ENCODE measurements around the gene RPP25L. TPM values are rescaled to one million over a fixed set of nuclear protein-coding genes. Genes with fewer than 3 reads are reported as not detected.

The RPP25L gene
- total RNA-seq, 1 donor from 2014 or later: 25.6 TPM

- Histone ChIP-seq H3K4me1 (ENCODE audit: control insufficient read depth in 3 of 3, insufficient read depth in 3 of 3, low read length in 3 of 3) (peaks cover 28 to 34% (median 29%) of the 10 kb centered on the region in 3 donors), H3K27me3 (ENCODE audit: control insufficient read depth in 3 of 3, insufficient read depth in 3 of 3, low read length in 3 of 3) (no peaks in the 10 kb centered on the region), H3K27ac (ENCODE audit: low read depth, low read length) (peak overlapping the region; percentile 88), H3K4me3 (ENCODE audit: low read length in 3 of 3) (peak overlapping the region; percentile 72 to 93 (median 82)), H3K9ac (ENCODE audit: low read depth in 1 of 3, low read length in 3 of 3) (peak overlapping the region in 2 of 3 donors; percentile 95 to 98), H3K9me3 (ENCODE audit: control insufficient read depth in 3 of 3, low read length in 3 of 3) (no peaks in the 10 kb centered on the region), H3K36me3 (ENCODE audit: control insufficient read depth in 3 of 3, insufficient read depth in 3 of 3, low read length in 3 of 3) (peaks cover 30 to 46% (median 43%) of the 10 kb centered on the region in 3 donors)
These were observed 992 bp upstream of the RPP25L start for GRCh38 chr9:34612788-34613390.

- no peaks in the 10 kb centered on the region for H3K27me3 ChIP-seq (ENCODE audit: control insufficient read depth in 3 of 3, insufficient read depth in 3 of 3, low read length in 3 of 3)
- no peaks in the 10 kb centered on the region for H3K9me3 ChIP-seq (ENCODE audit: control insufficient read depth in 3 of 3, low read length in 3 of 3)
- H3K27ac ChIP-seq (ENCODE audit: low read depth, low read length): peak overlapping the region; percentile 88
- peaks cover 28 to 34% (median 29%) of the 10 kb centered on the region in 3 donors for H3K4me1 ChIP-seq (ENCODE audit: control insufficient read depth in 3 of 3, insufficient read depth in 3 of 3, low read length in 3 of 3)
- H3K36me3 ChIP-seq (ENCODE audit: control insufficient read depth in 3 of 3, insufficient read depth in 3 of 3, low read length in 3 of 3): peaks cover 15 to 31% (median 27%) of the 10 kb centered on the region in 3 donors
- peak overlapping the region; percentile 93 to 98 (median 95) for H3K9ac ChIP-seq (ENCODE audit: low read depth in 1 of 3, low read length in 3 of 3)
- peak overlapping the region; percentile 90 to 94 (median 93) for H3K4me3 ChIP-seq (ENCODE audit: low read length in 3 of 3)
These were observed 566 bp downstream of the RPP25L start for GRCh38 chr9:34611251-34611810.

GRCh38 chr9:34610434-34611206 lies 1.3 kb downstream of the RPP25L start:
- Histone ChIP-seq H3K9me3 (ENCODE audit: control insufficient read depth in 3 of 3, low read length in 3 of 3) (no peaks in the 10 kb centered on the region), H3K4me3 (ENCODE audit: low read length in 3 of 3) (peak overlapping the region; percentile 90 to 94 (median 93)), H3K27me3 (ENCODE audit: control insufficient read depth in 3 of 3, insufficient read depth in 3 of 3, low read length in 3 of 3) (no peaks in the 10 kb centered on the region), H3K36me3 (ENCODE audit: control insufficient read depth in 3 of 3, insufficient read depth in 3 of 3, low read length in 3 of 3) (peaks cover 8 to 25% (median 20%) of the 10 kb centered on the region in 3 donors), H3K4me1 (ENCODE audit: control insufficient read depth in 3 of 3, insufficient read depth in 3 of 3, low read length in 3 of 3) (peaks cover 28 to 34% (median 29%) of the 10 kb centered on the region in 3 donors), H3K27ac (ENCODE audit: low read depth, low read length) (peak overlapping the region; percentile 88), H3K9ac (ENCODE audit: low read depth in 1 of 3, low read length in 3 of 3) (peak overlapping the region; percentile 93 to 98 (median 95))

DNA sequence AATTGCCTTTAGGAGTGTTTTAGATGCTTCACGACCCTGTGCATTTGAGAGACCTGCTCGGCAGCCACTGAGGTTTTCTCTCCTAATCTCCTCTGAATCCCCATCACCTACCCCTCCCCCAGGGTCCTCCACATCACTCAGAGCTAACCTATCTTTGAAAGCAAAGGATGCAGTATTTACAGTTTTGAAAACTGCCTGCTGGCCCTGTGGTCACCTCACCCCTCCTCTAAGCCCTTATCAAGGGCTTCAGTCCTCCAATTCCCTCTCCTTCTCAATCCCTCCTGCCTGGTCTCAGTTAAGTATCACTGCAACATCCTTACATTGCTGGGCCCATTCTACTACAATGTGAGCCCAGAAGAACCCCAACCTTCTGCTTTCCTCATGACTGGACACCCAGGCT lies 4.6 kb downstream of the RPP25L start:
- Histone ChIP-seq H3K4me1 (ENCODE audit: control insufficient read depth in 3 of 3, insufficient read depth in 3 of 3, low read length in 3 of 3) (peaks cover 21 to 36% (median 27%) of the 10 kb centered on the region in 3 donors), H3K27me3 (ENCODE audit: control insufficient read depth in 3 of 3, insufficient read depth in 3 of 3, low read length in 3 of 3) (no peaks in the 10 kb centered on the region), H3K27ac (ENCODE audit: low read depth, low read length) (no peak overlapping the region), H3K9me3 (ENCODE audit: control insufficient read depth in 3 of 3, low read length in 3 of 3) (no peaks in the 10 kb centered on the region), H3K4me3 (ENCODE audit: low read length in 3 of 3) (no peak overlapping the region), H3K36me3 (ENCODE audit: control insufficient read depth in 3 of 3, insufficient read depth in 3 of 3, low read length in 3 of 3) (peaks cover 0 to 4% (median 0%) of the 10 kb centered on the region in 3 donors), H3K9ac (ENCODE audit: low read depth in 1 of 3, low read length in 3 of 3) (no peak overlapping the region)

DNA sequence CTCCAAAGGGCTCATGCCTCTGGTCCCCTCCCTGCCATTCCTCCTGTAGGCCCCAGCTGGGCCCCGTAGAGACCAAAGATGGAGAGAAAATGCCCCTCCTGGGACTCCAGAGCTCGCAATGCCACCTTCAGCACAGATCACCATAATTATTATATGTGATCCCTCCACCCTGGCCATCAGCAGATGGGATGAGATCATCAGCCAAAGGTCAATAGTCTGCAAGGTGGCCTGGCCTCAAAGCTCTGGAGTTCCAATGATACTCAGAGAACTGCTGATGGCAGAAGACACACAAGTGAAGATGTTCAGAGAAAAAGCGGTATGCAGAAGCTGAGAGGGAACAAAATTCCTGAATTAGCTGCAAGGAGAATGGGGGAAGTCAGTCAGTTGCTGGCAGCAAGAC lies 5.0 kb downstream of the RPP25L start:
- Histone ChIP-seq H3K36me3 (ENCODE audit: control insufficient read depth in 3 of 3, insufficient read depth in 3 of 3, low read length in 3 of 3) (peaks cover 0 to 4% (median 0%) of the 10 kb centered on the region in 3 donors), H3K4me1 (ENCODE audit: control insufficient read depth in 3 of 3, insufficient read depth in 3 of 3, low read length in 3 of 3) (peaks cover 18 to 33% (median 24%) of the 10 kb centered on the region in 3 donors), H3K27ac (ENCODE audit: low read depth, low read length) (no peak overlapping the region), H3K4me3 (ENCODE audit: low read length in 3 of 3) (no peak overlapping the region), H3K9ac (ENCODE audit: low read depth in 1 of 3, low read length in 3 of 3) (no peak overlapping the region), H3K9me3 (ENCODE audit: control insufficient read depth in 3 of 3, low read length in 3 of 3) (no peaks in the 10 kb centered on the region), H3K27me3 (ENCODE audit: control insufficient read depth in 3 of 3, insufficient read depth in 3 of 3, low read length in 3 of 3) (no peaks in the 10 kb centered on the region)

- no peak overlapping the region for H3K27ac ChIP-seq (ENCODE audit: low read depth, low read length)
- H3K9ac ChIP-seq (ENCODE audit: low read depth in 1 of 3, low read length in 3 of 3): no peak overlapping the region
- H3K36me3 ChIP-seq (ENCODE audit: control insufficient read depth in 3 of 3, insufficient read depth in 3 of 3, low read length in 3 of 3): peaks cover 0 to 4% (median 0%) of the 10 kb centered on the region in 3 donors
- peaks cover 14 to 27% (median 21%) of the 10 kb centered on the region in 3 donors for H3K4me1 ChIP-seq (ENCODE audit: control insufficient read depth in 3 of 3, insufficient read depth in 3 of 3, low read length in 3 of 3)
- no peak overlapping the region for H3K4me3 ChIP-seq (ENCODE audit: low read length in 3 of 3)
- no peaks in the 10 kb centered on the region for H3K9me3 ChIP-seq (ENCODE audit: control insufficient read depth in 3 of 3, low read length in 3 of 3)
- no peaks in the 10 kb centered on the region for H3K27me3 ChIP-seq (ENCODE audit: control insufficient read depth in 3 of 3, insufficient read depth in 3 of 3, low read length in 3 of 3)
These were observed 5.7 kb downstream of the RPP25L start for GRCh38 chr9:34606190-34606589.

GRCh38 chr9:34603610-34604231 lies 8.2 kb downstream of the RPP25L start:
- peaks cover 0 to 11% (median 6%) of the 10 kb centered on the region in 3 donors for H3K4me1 ChIP-seq (ENCODE audit: control insufficient read depth in 3 of 3, insufficient read depth in 3 of 3, low read length in 3 of 3)
- H3K27me3 ChIP-seq (ENCODE audit: control insufficient read depth in 3 of 3, insufficient read depth in 3 of 3, low read length in 3 of 3): no peaks in the 10 kb centered on the region
- H3K27ac ChIP-seq (ENCODE audit: low read depth, low read length): no peak overlapping the region
- no peaks in the 10 kb centered on the region for H3K9me3 ChIP-seq (ENCODE audit: control insufficient read depth in 3 of 3, low read length in 3 of 3)
- no peak overlapping the region for H3K9ac ChIP-seq (ENCODE audit: low read depth in 1 of 3, low read length in 3 of 3)
- H3K36me3 ChIP-seq (ENCODE audit: control insufficient read depth in 3 of 3, insufficient read depth in 3 of 3, low read length in 3 of 3): no peaks in the 10 kb centered on the region
- no peak overlapping the region for H3K4me3 ChIP-seq (ENCODE audit: low read length in 3 of 3)

DNA sequence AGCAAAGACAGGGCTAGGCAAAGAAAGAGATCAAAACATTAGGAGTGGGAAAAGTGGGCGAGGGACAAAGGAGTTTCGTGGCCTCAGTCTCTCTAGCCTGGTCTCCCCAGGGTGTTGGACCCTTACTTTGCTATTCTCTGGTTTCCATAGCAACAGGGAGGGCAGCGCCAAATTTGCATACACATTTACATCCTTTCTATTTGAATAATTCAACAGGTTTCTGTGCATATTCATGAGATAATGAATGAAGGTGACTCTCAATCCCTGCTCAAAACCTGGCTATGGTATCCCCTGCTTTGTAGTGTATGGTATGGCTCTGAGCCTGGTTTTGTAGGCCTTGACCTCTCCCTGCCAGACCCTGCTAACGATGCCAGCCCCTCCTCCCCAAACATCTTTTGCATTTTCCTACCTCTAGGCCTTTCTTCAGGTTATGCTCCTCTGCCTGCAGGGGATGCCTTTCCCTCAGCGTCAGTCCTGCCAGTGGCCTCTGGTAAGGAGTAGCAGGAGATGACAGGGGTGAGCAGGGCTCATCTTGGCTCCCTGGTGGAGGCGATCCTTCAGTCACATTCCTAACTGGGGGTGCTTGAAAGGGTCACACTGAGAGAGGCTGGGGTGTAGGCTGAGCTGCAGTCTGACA lies 9.8 kb downstream of the RPP25L start:
- Histone ChIP-seq H3K36me3 (ENCODE audit: control insufficient read depth in 3 of 3, insufficient read depth in 3 of 3, low read length in 3 of 3) (no peaks in the 10 kb centered on the region), H3K27ac (ENCODE audit: low read depth, low read length) (no peak overlapping the region), H3K4me1 (ENCODE audit: control insufficient read depth in 3 of 3, insufficient read depth in 3 of 3, low read length in 3 of 3) (peaks cover 0 to 11% (median 11%) of the 10 kb centered on the region in 3 donors), H3K9ac (ENCODE audit: low read depth in 1 of 3, low read length in 3 of 3) (no peak overlapping the region), H3K27me3 (ENCODE audit: control insufficient read depth in 3 of 3, insufficient read depth in 3 of 3, low read length in 3 of 3) (no peaks in the 10 kb centered on the region), H3K4me3 (ENCODE audit: low read length in 3 of 3) (no peak overlapping the region), H3K9me3 (ENCODE audit: control insufficient read depth in 3 of 3, low read length in 3 of 3) (no peaks in the 10 kb centered on the region)

- Histone ChIP-seq H3K27me3 (ENCODE audit: control insufficient read depth in 3 of 3, insufficient read depth in 3 of 3, low read length in 3 of 3) (no peaks in the 10 kb centered on the region), H3K4me3 (ENCODE audit: low read length in 3 of 3) (no peak overlapping the region), H3K36me3 (ENCODE audit: control insufficient read depth in 3 of 3, insufficient read depth in 3 of 3, low read length in 3 of 3) (no peaks in the 10 kb centered on the region), H3K9me3 (ENCODE audit: control insufficient read depth in 3 of 3, low read length in 3 of 3) (no peaks in the 10 kb centered on the region), H3K9ac (ENCODE audit: low read depth in 1 of 3, low read length in 3 of 3) (no peak overlapping the region), H3K4me1 (ENCODE audit: control insufficient read depth in 3 of 3, insufficient read depth in 3 of 3, low read length in 3 of 3) (peaks cover 5 to 23% (median 22%) of the 10 kb centered on the region in 3 donors), H3K27ac (ENCODE audit: low read depth, low read length) (no peak overlapping the region)
These were observed 11.0 kb downstream of the RPP25L start for GRCh38 chr9:34600908-34601307.

Data from skeletal muscle tissue (tissue), 4 donors.